HepG2 (cell line): Measurements from ENCODE around the gene THBS2. TPM values are rescaled to one million over a fixed set of nuclear protein-coding genes. Genes with fewer than 3 reads are reported as not detected.
A peak's percentile ranks its signal among the peaks of the same experiment; 100 is the strongest.

Experiments used
- AKAP8 ChIP-seq: sonication (generic); formaldehyde crosslinking; IDR thresholded peaks from 2 replicates; pipeline ENCODE4 v1.5.1; 2020; ENCODE audit warnings: mild to moderate bottlenecking, missing genetic modification reagents
- ERF ChIP-seq: IDR thresholded peaks from 2 replicates; pipeline ENCODE4 v1.6.1; 2018; ENCODE audit warnings: missing biosample characterization, missing genetic modification reagents
- ETV5 ChIP-seq: IDR thresholded peaks from 2 replicates; pipeline ENCODE4 v1.6.1; 2018; ENCODE audit warnings: missing biosample characterization, missing genetic modification reagents, inconsistent platforms, borderline replicate concordance
- HES4 ChIP-seq: sonication (generic); formaldehyde crosslinking; IDR thresholded peaks from 2 replicates; pipeline ENCODE4 v1.9.0; 2021; ENCODE audit warnings: mild to moderate bottlenecking, missing genetic modification reagents, borderline replicate concordance
- HNRNPUL1 ChIP-seq: fragments of 200-400 bp; formaldehyde crosslinking; IDR thresholded peaks from 2 replicates; pipeline ENCODE4 v1.6.1; 2017; ENCODE audit warnings: low read depth, mild to moderate bottlenecking, low read length, moderate library complexity
- HOXA5 ChIP-seq: sonication (generic); formaldehyde crosslinking; IDR thresholded peaks from 2 replicates; pipeline ENCODE4 v1.4.0; 2020; ENCODE audit warnings: missing genetic modification reagents
- MED1 ChIP-seq: sonication (generic); formaldehyde crosslinking; IDR thresholded peaks from 2 replicates; pipeline ENCODE4 v1.4.0; 2020; ENCODE audit warnings: missing genetic modification reagents
- PHF5A ChIP-seq: IDR thresholded peaks from one replicate; pipeline ENCODE4 v1.6.1; 2018; ENCODE audit warnings: low read depth, missing genetic modification reagents; ENCODE audit not compliant: unreplicated experiment
- REL ChIP-seq: sonication (generic); formaldehyde crosslinking; conservative IDR thresholded peaks from 2 replicates; pipeline ENCODE4 v1.8.0; 2022; ENCODE audit warnings: mild to moderate bottlenecking, missing genetic modification reagents, moderate library complexity
- SATB2 ChIP-seq: sonication (generic); formaldehyde crosslinking; IDR thresholded peaks from 2 replicates; pipeline ENCODE4 v1.5.0; 2020; ENCODE audit warnings: missing genetic modification reagents
- ZNF296 ChIP-seq: sonication (generic); formaldehyde crosslinking; conservative IDR thresholded peaks from 2 replicates; pipeline ENCODE4 v1.5.0; 2020; ENCODE audit warnings: mild to moderate bottlenecking, missing genetic modification reagents
- ZNF33B ChIP-seq: sonication (generic); formaldehyde crosslinking; IDR thresholded peaks from 2 replicates; pipeline ENCODE4 v1.5.1; 2020; ENCODE audit warnings: mild to moderate bottlenecking, missing genetic modification reagents
- ZNF720 ChIP-seq: sonication (generic); formaldehyde crosslinking; IDR thresholded peaks from 2 replicates; pipeline ENCODE4 v1.4.0; 2020; ENCODE audit warnings: missing genetic modification reagents
- ZNF747 ChIP-seq: sonication (generic); formaldehyde crosslinking; IDR thresholded peaks from 2 replicates; pipeline ENCODE4 v1.8.1; 2023; ENCODE audit warnings: missing genetic modification reagents, mild to moderate bottlenecking, borderline replicate concordance
- ZNF761 ChIP-seq: sonication (generic); formaldehyde crosslinking; conservative IDR thresholded peaks from 2 replicates; pipeline ENCODE4 v1.4.0; 2020; ENCODE audit warnings: mild to moderate bottlenecking, missing genetic modification reagents
- ZSCAN12 ChIP-seq: sonication (generic); formaldehyde crosslinking; IDR thresholded peaks from 2 replicates; pipeline ENCODE4 v1.9.0; 2021; ENCODE audit warnings: mild to moderate bottlenecking, missing genetic modification reagents
- polyA plus RNA-seq, 8 experiments: library from polyadenylated mRNA; depleted of rRNA in 3 of 8; stranded (reverse) in 7 of 8; unstranded in 1 of 8; fragments of >200 nt; fragmentation: Illumina TruSeq in 4 of 8; extraction: Trizol in 4 of 8; gene quantifications; 2 replicates each; pipeline versions ENCODE4 v1.2.1 to v1.2.3, GENCODE V29; 2011 to 2016; ENCODE audit warnings: low read depth in 4 of 8, missing spikeins in 1 of 8, mixed read lengths in 1 of 8; ENCODE audit not compliant: insufficient read depth in 1 of 8
- total RNA-seq, 5 experiments: library from RNA; depleted of rRNA; stranded (reverse); fragments of >200 nt; fragmentation: Illumina TruSeq; extraction: Trizol; gene quantifications; 2 replicates each; pipeline ENCODE4 v1.2.3, GENCODE V29; 2016; ENCODE audit warnings: low read depth in 1 of 5
- TF ChIP-seq, protein P1 (sequence below): sonication (generic); formaldehyde crosslinking; IDR thresholded peaks from 2 replicates; pipeline ENCODE4 v1.8.0; 2022; ENCODE audit warnings: missing genetic modification reagents, low read depth, mild to moderate bottlenecking, borderline replicate concordance
- TF ChIP-seq, protein P2 (sequence below): sonication (generic); formaldehyde crosslinking; IDR thresholded peaks from 2 replicates; pipeline ENCODE4 v1.8.0; 2022; ENCODE audit warnings: missing genetic modification reagents, mild to moderate bottlenecking, moderate library complexity, borderline replicate concordance
- TF ChIP-seq, protein P3 (sequence below): sonication (generic); formaldehyde crosslinking; IDR thresholded peaks from 2 replicates; pipeline ENCODE4 v1.5.1; 2020; ENCODE audit warnings: missing genetic modification reagents, mild to moderate bottlenecking, borderline replicate concordance
- TF ChIP-seq, protein P4 (sequence below): sonication (generic); formaldehyde crosslinking; IDR thresholded peaks from 2 replicates; pipeline ENCODE4 v1.4.0; 2020; ENCODE audit warnings: mild to moderate bottlenecking, missing genetic modification reagents

The THBS2 gene
- total and polyA plus RNA-seq, 2 of the 13 experiments (the other 11 are each of a cell fraction or from before 2014, with no cell fraction given): 0.12 to 0.15 TPM

DNA sequence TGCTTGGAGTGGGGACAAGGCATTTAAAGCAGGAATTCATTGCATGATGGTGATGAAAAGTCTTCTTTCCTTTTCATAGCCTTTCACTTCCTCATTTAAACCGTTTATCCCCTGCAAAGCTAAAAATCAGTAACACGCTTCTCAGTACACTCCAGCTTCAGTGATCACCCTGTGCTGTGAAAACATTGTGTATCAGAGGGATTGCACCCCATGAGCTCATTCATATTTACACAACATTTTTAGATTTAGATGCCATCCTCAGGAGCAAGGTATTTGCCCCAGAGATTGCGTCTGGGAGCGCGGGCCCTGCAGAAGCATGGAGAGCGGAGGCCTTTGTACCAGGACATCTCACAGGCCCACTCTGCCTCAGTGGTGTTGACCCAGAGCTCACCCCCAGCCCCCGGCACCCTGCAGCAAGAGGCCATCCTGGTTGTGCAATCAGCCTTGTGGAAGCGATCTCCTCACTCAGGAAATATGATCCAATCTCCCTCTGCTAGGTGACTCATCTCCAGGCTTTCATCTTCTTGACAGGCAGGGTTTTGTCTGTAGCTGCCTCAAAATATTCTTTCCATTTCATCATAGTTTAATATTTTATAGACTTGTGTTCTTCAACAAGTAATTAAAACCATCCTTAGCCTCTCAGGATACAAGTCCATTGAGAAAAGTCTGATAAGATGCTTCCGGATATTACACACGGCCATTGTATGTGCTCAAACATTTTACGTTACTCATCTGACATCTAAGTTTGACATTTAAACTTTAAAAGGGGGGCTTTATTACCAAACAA, 38.9 kb upstream of the THBS2 start (continued):
- TF ChIP-seq, protein P1, sequence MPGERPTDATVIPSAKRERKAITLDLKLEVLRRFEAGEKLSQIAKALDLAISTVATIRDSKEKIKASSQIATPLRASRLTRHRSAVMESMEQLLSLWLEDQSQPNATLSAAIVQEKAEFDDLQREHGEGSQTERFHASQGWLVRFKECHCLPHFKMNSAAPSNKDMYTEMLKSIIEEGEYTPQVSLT (CRISPR knock-in tag): no peak
- TF ChIP-seq SATB2 (CRISPR knock-in tag): no peak
- TF ChIP-seq ZNF747 (CRISPR knock-in tag): no peak; the same call in 1 of the 2 replicates
- TF ChIP-seq ZNF720 (CRISPR knock-in tag): no peak
- TF ChIP-seq PHF5A: peak; percentile 73
- TF ChIP-seq HES4 (CRISPR knock-in tag): no peak
- peak; percentile 98 for TF ChIP-seq ETV5 (CRISPR knock-in tag)
- TF ChIP-seq AKAP8 (CRISPR knock-in tag): no peak
- TF ChIP-seq, protein P2, sequence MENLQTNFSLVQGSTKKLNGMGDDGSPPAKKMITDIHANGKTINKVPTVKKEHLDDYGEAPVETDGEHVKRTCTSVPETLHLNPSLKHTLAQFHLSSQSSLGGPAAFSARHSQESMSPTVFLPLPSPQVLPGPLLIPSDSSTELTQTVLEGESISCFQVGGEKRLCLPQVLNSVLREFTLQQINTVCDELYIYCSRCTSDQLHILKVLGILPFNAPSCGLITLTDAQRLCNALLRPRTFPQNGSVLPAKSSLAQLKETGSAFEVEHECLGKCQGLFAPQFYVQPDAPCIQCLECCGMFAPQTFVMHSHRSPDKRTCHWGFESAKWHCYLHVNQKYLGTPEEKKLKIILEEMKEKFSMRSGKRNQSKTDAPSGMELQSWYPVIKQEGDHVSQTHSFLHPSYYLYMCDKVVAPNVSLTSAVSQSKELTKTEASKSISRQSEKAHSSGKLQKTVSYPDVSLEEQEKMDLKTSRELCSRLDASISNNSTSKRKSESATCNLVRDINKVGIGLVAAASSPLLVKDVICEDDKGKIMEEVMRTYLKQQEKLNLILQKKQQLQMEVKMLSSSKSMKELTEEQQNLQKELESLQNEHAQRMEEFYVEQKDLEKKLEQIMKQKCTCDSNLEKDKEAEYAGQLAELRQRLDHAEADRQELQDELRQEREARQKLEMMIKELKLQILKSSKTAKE: peak; percentile 77; the same call in 1 of the 2 replicates
- TF ChIP-seq, protein P3, sequence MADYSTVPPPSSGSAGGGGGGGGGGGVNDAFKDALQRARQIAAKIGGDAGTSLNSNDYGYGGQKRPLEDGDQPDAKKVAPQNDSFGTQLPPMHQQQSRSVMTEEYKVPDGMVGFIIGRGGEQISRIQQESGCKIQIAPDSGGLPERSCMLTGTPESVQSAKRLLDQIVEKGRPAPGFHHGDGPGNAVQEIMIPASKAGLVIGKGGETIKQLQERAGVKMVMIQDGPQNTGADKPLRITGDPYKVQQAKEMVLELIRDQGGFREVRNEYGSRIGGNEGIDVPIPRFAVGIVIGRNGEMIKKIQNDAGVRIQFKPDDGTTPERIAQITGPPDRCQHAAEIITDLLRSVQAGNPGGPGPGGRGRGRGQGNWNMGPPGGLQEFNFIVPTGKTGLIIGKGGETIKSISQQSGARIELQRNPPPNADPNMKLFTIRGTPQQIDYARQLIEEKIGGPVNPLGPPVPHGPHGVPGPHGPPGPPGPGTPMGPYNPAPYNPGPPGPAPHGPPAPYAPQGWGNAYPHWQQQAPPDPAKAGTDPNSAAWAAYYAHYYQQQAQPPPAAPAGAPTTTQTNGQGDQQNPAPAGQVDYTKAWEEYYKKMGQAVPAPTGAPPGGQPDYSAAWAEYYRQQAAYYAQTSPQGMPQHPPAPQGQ (CRISPR knock-in tag): peak; percentile 96; the same call in 1 of the 2 replicates
- peak; percentile 62; the same call in 1 of the 2 replicates for TF ChIP-seq HOXA5 (CRISPR knock-in tag)
- TF ChIP-seq ZNF296 (CRISPR knock-in tag): no peak
- peak; percentile 70; the same call in 1 of the 2 replicates for TF ChIP-seq ZNF33B (CRISPR knock-in tag)
- TF ChIP-seq HNRNPUL1: no peak
- TF ChIP-seq REL: no peak
- no peak for TF ChIP-seq ZSCAN12 (CRISPR knock-in tag)
- peak; percentile 89 for TF ChIP-seq ERF
- TF ChIP-seq ZNF761 (CRISPR knock-in tag): peak; percentile 91
- peak; percentile 97 for TF ChIP-seq MED1
- TF ChIP-seq, protein P4, sequence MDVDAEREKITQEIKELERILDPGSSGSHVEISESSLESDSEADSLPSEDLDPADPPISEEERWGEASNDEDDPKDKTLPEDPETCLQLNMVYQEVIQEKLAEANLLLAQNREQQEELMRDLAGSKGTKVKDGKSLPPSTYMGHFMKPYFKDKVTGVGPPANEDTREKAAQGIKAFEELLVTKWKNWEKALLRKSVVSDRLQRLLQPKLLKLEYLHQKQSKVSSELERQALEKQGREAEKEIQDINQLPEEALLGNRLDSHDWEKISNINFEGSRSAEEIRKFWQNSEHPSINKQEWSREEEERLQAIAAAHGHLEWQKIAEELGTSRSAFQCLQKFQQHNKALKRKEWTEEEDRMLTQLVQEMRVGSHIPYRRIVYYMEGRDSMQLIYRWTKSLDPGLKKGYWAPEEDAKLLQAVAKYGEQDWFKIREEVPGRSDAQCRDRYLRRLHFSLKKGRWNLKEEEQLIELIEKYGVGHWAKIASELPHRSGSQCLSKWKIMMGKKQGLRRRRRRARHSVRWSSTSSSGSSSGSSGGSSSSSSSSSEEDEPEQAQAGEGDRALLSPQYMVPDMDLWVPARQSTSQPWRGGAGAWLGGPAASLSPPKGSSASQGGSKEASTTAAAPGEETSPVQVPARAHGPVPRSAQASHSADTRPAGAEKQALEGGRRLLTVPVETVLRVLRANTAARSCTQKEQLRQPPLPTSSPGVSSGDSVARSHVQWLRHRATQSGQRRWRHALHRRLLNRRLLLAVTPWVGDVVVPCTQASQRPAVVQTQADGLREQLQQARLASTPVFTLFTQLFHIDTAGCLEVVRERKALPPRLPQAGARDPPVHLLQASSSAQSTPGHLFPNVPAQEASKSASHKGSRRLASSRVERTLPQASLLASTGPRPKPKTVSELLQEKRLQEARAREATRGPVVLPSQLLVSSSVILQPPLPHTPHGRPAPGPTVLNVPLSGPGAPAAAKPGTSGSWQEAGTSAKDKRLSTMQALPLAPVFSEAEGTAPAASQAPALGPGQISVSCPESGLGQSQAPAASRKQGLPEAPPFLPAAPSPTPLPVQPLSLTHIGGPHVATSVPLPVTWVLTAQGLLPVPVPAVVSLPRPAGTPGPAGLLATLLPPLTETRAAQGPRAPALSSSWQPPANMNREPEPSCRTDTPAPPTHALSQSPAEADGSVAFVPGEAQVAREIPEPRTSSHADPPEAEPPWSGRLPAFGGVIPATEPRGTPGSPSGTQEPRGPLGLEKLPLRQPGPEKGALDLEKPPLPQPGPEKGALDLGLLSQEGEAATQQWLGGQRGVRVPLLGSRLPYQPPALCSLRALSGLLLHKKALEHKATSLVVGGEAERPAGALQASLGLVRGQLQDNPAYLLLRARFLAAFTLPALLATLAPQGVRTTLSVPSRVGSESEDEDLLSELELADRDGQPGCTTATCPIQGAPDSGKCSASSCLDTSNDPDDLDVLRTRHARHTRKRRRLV: 0 out of 2 replicates have a peak, but pooled peaks have one; percentile 22
